Neuronal stem cell (in vitro differentiated cells): ENCODE results near the gene PLA2G7.

Source experiments
- DNase-seq: peaks from one replicate; pipeline ENCODE4 v3.0.0-alpha.2; 2013; ENCODE audit warnings: low spot score
- H2AFZ ChIP-seq: one replicate; pipeline ENCODE4 v1.6.1; 2013; ENCODE audit warnings: mild to moderate bottlenecking, low read length, inconsistent platforms
- H2AK5ac ChIP-seq: 2 replicates; pipeline ENCODE4 v1.6.1; 2013; ENCODE audit warnings: low read depth, mild to moderate bottlenecking, inconsistent platforms, low read length, moderate library complexity, mixed read lengths
- H2BK120ac ChIP-seq: 2 replicates; pipeline ENCODE4 v1.6.1; 2013; ENCODE audit warnings: low read depth, mild to moderate bottlenecking, inconsistent platforms, low read length, moderate library complexity, mixed read lengths
- H2BK12ac ChIP-seq: one replicate; pipeline ENCODE4 v1.6.1; 2013; ENCODE audit warnings: low read length, inconsistent platforms
- H2BK15ac ChIP-seq: 2 replicates; pipeline ENCODE4 v1.6.1; 2013; ENCODE audit warnings: mild to moderate bottlenecking, low read length, inconsistent platforms, mixed read lengths
- H2BK5ac ChIP-seq: one replicate; pipeline ENCODE4 v1.6.1; 2013; ENCODE audit warnings: inconsistent platforms, mild to moderate bottlenecking, low read length, moderate library complexity
- H3K14ac ChIP-seq: one replicate; pipeline ENCODE4 v1.6.1; 2013; ENCODE audit warnings: low read length, inconsistent platforms
- H3K18ac ChIP-seq: 2 replicates; pipeline ENCODE4 v1.6.1; 2013; ENCODE audit warnings: low read length, inconsistent platforms
- H3K23ac ChIP-seq: 2 replicates; pipeline ENCODE4 v1.6.1; 2013; ENCODE audit warnings: low read depth, mild to moderate bottlenecking, mixed read lengths, low read length, inconsistent platforms; ENCODE audit not compliant: poor library complexity
- H3K27ac ChIP-seq: replicated peaks from 3 replicates; pipeline ENCODE4 v1.5.1; 2013; ENCODE audit warnings: low read length, inconsistent platforms
- H3K27me3 ChIP-seq, 3 experiments: 2 replicates each; pipeline ENCODE4 v1.6.1; 2013; ENCODE audit warnings: low read length in 3 of 3, mild to moderate bottlenecking in 2 of 3, inconsistent platforms in 1 of 3, low read depth in 1 of 3, mixed read lengths in 1 of 3, moderate library complexity in 1 of 3; ENCODE audit not compliant: control insufficient read depth in 3 of 3, insufficient read depth in 3 of 3
- H3K36me3 ChIP-seq, 2 donors: replicated peaks in 1 of 2; 2 replicates each; pipeline ENCODE4 v1.6.1; 2013; ENCODE audit warnings: low read length in 2 of 2; ENCODE audit not compliant: control insufficient read depth in 2 of 2, insufficient read depth in 2 of 2
- H3K4ac ChIP-seq: 2 replicates; pipeline ENCODE4 v1.6.1; 2013; ENCODE audit warnings: inconsistent platforms, mild to moderate bottlenecking, low read length, moderate library complexity
- H3K4me1 ChIP-seq, 2 donors: 1 replicate in 1 of 2; 2 replicates in 1 of 2; pipeline ENCODE4 v1.6.1; 2013; ENCODE audit warnings: low read length in 2 of 2, low read depth in 1 of 2; ENCODE audit not compliant: control insufficient read depth in 2 of 2, insufficient read depth in 1 of 2
- H3K4me2 ChIP-seq: one replicate; pipeline ENCODE4 v1.6.1; 2013; ENCODE audit warnings: mild to moderate bottlenecking, low read length, inconsistent platforms; ENCODE audit not compliant: insufficient read depth, poor library complexity, severe bottlenecking
- H3K4me3 ChIP-seq, 2 donors: 2 replicates each; pipeline ENCODE4 v1.5.1; 2013; ENCODE audit warnings: low read length in 2 of 2, mild to moderate bottlenecking in 2 of 2, inconsistent platforms in 1 of 2, moderate library complexity in 1 of 2
- H3K79me1 ChIP-seq: one replicate; pipeline ENCODE4 v1.6.1; 2013; ENCODE audit warnings: low read depth, mild to moderate bottlenecking, inconsistent platforms, low read length, moderate library complexity
- H3K9ac ChIP-seq: one replicate; pipeline ENCODE4 v1.6.1; 2013; ENCODE audit warnings: mild to moderate bottlenecking, low read depth, low read length, inconsistent platforms; ENCODE audit not compliant: poor library complexity
- H3K9me3 ChIP-seq, 2 donors: replicated peaks in 1 of 2; 2 replicates each; pipeline versions ENCODE3 to v1.6.1; 2013; ENCODE audit warnings: low read length in 2 of 2, mild to moderate bottlenecking in 2 of 2, inconsistent platforms in 1 of 2, low read depth in 1 of 2, mixed read lengths in 1 of 2, moderate library complexity in 1 of 2; ENCODE audit not compliant: control insufficient read depth in 2 of 2, insufficient read depth in 1 of 2
- H4K8ac ChIP-seq: one replicate; pipeline ENCODE4 v1.6.1; 2013; ENCODE audit warnings: low read depth, mild to moderate bottlenecking, inconsistent platforms, low read length, moderate library complexity
- H4K91ac ChIP-seq: one replicate; pipeline ENCODE4 v1.6.1; 2013; ENCODE audit warnings: low read length, low read depth, mild to moderate bottlenecking, inconsistent platforms; ENCODE audit not compliant: poor library complexity
- WGBS, 2 donors: extraction: QIAGEN DNeasy Blood & Tissue Kit; methylation state at CpG; one replicate each; pipeline ENCODE4 v1.1.7; 2013; ENCODE audit warnings: missing lambda C conversion rate in 2 of 2, mixed read lengths in 1 of 2; ENCODE audit not compliant: insufficient read length in 2 of 2, insufficient replicate concordance in 1 of 2; ENCODE audit errors: extremely low coverage in 2 of 2; 5-methylcytosine and 5-hydroxymethylcytosine counted together

The PLA2G7 gene

DNA sequence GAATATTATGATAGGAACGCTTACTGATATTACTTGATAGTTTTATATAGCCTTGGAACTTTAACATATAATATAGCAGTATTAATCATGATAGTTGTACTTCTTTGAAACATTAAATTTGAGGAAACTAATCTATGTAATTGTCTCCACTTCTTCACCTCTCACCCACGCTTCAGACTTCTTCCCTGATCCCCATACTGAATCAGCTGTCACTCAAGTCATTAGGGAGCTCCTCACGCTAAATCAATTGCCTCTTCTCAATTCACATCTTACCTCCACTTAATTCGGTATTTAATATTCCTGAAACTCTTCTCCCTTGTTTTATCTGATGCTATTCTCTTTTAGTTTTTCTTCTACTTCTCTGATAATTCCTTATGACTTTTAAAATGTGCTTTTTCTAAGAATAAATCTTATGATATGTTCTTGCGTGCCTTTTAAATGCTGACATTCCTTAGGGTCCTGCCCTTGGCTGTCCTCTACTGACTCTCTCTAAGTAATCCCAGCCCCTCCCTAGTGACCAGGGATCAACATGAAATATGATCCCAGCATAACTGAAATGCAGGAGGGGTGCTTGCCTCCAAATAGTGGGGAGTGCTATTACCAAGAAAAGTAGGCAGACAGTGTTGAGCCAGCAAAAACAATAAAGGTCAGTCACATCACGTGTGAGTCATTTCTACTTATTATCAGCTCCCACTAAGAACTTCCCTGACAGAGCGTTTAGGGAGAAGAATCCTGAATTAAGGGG, 21.5 kb upstream of the PLA2G7 start:
- Histone ChIP-seq H4K8ac (no peak overlapping the region), H3K4me2 (no peak overlapping the region), H3K23ac (no peak overlapping the region), H2AK5ac (no peak overlapping the region), H3K79me1 (no peaks in the 10 kb centered on the region), H4K91ac (no peak overlapping the region), H2BK5ac (no peak overlapping the region), H2BK12ac (no peak overlapping the region), H3K4me1 (peaks cover 0 to 5% of the 10 kb centered on the region in 2 donors), H3K36me3 (no peaks in the 10 kb centered on the region), H3K27ac (no peak overlapping the region), H3K9me3 (no peaks in the 10 kb centered on the region), H3K14ac (no peak overlapping the region), H3K4ac (no peak overlapping the region), H2BK15ac (no peak overlapping the region), H2BK120ac (no peak overlapping the region), H3K4me3 (no peak overlapping the region), H2AFZ (no peak overlapping the region), H3K18ac (no peak overlapping the region), H3K27me3 (no peaks in the 10 kb centered on the region), H3K9ac (no peak overlapping the region)
- no peak for DNase-seq
- 100% methylated on average over 1 of the region's 7 CpGs; no CpG with 5 or more reads in 1 of the 2 donors for WGBS, 2 donors

DNA sequence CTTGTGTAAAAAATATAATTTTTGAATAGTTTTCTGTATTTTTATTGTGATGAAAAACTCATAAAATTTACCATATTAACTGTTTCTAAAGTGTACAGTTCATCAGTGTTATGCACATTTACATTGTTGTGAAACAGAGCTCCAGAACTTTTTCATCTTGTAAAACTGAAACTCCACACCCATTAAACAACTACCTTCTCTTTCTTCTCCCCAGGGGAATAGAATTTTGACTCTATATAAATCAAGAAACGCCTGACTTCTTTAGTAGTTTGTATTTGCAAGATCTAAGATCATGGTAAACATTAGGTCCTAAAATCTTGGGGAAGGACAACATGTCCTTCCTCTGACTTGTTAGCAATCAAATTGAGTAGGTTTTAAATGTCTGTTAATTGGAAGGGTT, 20.7 kb upstream of the PLA2G7 start:
- Histone ChIP-seq H2AK5ac (no peak overlapping the region), H2BK5ac (no peak overlapping the region), H2BK15ac (no peak overlapping the region), H3K18ac (no peak overlapping the region), H2BK12ac (no peak overlapping the region), H3K79me1 (no peaks in the 10 kb centered on the region), H3K23ac (no peak overlapping the region), H3K4me1 (peaks cover 0 to 5% of the 10 kb centered on the region in 2 donors), H3K36me3 (no peaks in the 10 kb centered on the region), H3K4me2 (no peak overlapping the region), H4K8ac (no peak overlapping the region), H3K9ac (no peak overlapping the region), H3K4ac (no peak overlapping the region), H4K91ac (no peak overlapping the region), H3K9me3 (no peaks in the 10 kb centered on the region), H2AFZ (no peak overlapping the region), H3K27ac (no peak overlapping the region), H3K4me3 (no peak overlapping the region), H2BK120ac (no peak overlapping the region), H3K14ac (no peak overlapping the region), H3K27me3 (no peaks in the 10 kb centered on the region)
- no CpG with 5 or more reads among the region's 1 CpG for whole genome bisulfite sequencing, 2 donors
- DNase-seq = no peak

DNA sequence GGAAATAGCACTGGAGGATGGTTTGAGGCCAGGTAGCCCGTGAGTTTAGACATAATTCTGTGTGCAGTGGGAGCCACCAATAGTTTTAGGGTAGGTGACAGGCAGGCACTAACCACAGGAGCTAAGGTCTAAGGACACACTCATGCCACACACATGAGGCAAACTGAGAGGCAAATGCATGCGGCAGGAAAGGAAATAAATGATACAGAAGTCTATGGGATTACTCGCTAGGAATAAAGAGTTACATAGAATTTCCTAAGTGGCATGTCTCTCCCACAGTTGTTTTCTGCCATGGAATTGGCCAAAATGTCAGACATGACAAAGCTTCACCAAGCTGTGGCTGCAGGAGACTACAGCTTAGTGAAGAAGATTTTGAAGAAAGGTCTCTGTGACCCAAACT, 16.5 kb upstream of the PLA2G7 start:
- Histone ChIP-seq H2AFZ (no peak overlapping the region), H2AK5ac (no peak overlapping the region), H3K14ac (no peak overlapping the region), H2BK120ac (no peak overlapping the region), H3K18ac (no peak overlapping the region), H3K27ac (no peak overlapping the region), H3K79me1 (no peaks in the 10 kb centered on the region), H3K4me2 (no peak overlapping the region), H3K9me3 (peaks cover 0 to 2% of the 10 kb centered on the region in 2 donors), H3K4me1 (peaks cover 0 to 6% of the 10 kb centered on the region in 2 donors), H2BK12ac (no peak overlapping the region), H3K4ac (no peak overlapping the region), H3K9ac (no peak overlapping the region), H3K23ac (no peak overlapping the region), H2BK15ac (no peak overlapping the region), H3K36me3 (no peaks in the 10 kb centered on the region), H3K4me3 (no peak overlapping the region), H4K91ac (no peak overlapping the region), H2BK5ac (no peak overlapping the region), H3K27me3 (no peaks in the 10 kb centered on the region), H4K8ac (no peak overlapping the region)
- WGBS, 2 donors = no CpG with 5 or more reads among the region's 3 CpGs
- DNase-seq = no peak

DNA sequence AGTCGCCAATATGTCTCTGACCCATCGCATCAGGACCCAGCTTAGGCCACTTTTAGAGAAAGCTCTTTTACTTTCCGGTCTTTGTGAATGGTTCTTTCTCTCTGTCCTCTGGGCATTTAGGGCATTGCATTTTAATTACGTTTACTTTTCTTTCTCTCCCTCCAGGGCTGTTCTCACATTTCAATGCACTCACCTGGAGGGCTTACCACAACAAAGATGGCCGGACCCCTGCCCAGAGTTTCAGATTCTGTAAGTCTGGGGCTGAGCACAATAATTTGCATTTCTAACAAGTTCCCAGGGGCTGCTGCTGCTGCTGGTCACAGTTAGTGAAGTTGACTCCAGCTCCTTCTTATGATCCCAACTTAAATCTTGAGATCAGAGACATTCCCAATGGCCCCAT, 14.6 kb upstream of the PLA2G7 start:
- Histone ChIP-seq H2BK120ac (no peak overlapping the region), H2BK5ac (no peak overlapping the region), H3K4ac (no peak overlapping the region), H3K9ac (no peak overlapping the region), H4K8ac (no peak overlapping the region), H3K4me1 (peaks cover 0 to 6% of the 10 kb centered on the region in 2 donors), H3K4me2 (no peak overlapping the region), H3K14ac (no peak overlapping the region), H3K18ac (no peak overlapping the region), H2BK15ac (no peak overlapping the region), H3K23ac (no peak overlapping the region), H2AFZ (no peak overlapping the region), H3K27me3 (no peaks in the 10 kb centered on the region), H3K79me1 (no peaks in the 10 kb centered on the region), H4K91ac (no peak overlapping the region), H3K9me3 (peaks cover 0 to 2% of the 10 kb centered on the region in 2 donors), H2AK5ac (no peak overlapping the region), H3K36me3 (no peaks in the 10 kb centered on the region), H3K4me3 (no peak overlapping the region), H3K27ac (no peak overlapping the region), H2BK12ac (no peak overlapping the region)
- WGBS, 2 donors = no CpG with 5 or more reads among the region's 5 CpGs
- DNase-seq = no peak
